Upper lobe of right lung (tissue), 1 donor: ENCODE results near the gene RPH3AL. TPM values are rescaled to one million over a fixed set of nuclear protein-coding genes. Genes with fewer than 3 reads are reported as not detected.

Experiments used
- ATAC-seq: fragments of 200-7000 bp; cut with Tn5 transposase; one replicate; pipeline ENCODE4 v1.9.1; 2020; ENCODE audit warnings: mild to moderate bottlenecking, moderate library complexity
- DNase-seq: peaks from one replicate; pipeline ENCODE4 v3.0.0-alpha.2; 2020
- H3K27ac ChIP-seq: fragments of 200-600 bp; one replicate; pipeline ENCODE4 v1.8.0; 2022
- H3K27me3 ChIP-seq: fragments of 200-600 bp; one replicate; pipeline ENCODE4 v1.8.0; 2022; ENCODE audit warnings: mild to moderate bottlenecking
- H3K36me3 ChIP-seq: fragments of 200-600 bp; one replicate; pipeline ENCODE4 v1.8.0; 2022
- H3K4me1 ChIP-seq: fragments of 200-600 bp; one replicate; pipeline ENCODE4 v1.8.0; 2022
- H3K4me3 ChIP-seq: fragments of 200-600 bp; one replicate; pipeline ENCODE4 v1.8.0; 2022; ENCODE audit warnings: mild to moderate bottlenecking
- H3K9me3 ChIP-seq: fragments of 200-600 bp; one replicate; pipeline ENCODE4 v1.8.0; 2022
- CTCF ChIP-seq: fragments of 200-600 bp; IDR thresholded peaks from one replicate; pipeline ENCODE4 v1.8.0; 2022; ENCODE audit warnings: antibody characterized with exemption
- intact Hi-C: fragments of 100-400 bp; cut with DNase I; formaldehyde crosslinking; loops from one replicate; pipeline ENCODE4 v1.11.0; 2022
- total RNA-seq: library from RNA; stranded (reverse); fragmentation: NEBNext Ultra II Directional; extraction: Animal tissue kit (Norgen Biotek cat#: 25700); gene quantifications from one replicate; pipeline ENCODE4 v1.2.1, GENCODE V29; 2021
- donor health status: DM: no; HTN: yes; CAD: no; lungs with severe emphysema.

Gene RPH3AL
- total RNA-seq, 1 donor from 2014 or later: 33.3 TPM

- intact Hi-C loops: no loop called here
- Histone ChIP-seq H3K4me3 (no peak overlapping the region), H3K27ac (no peak overlapping the region)
Observed at GRCh38 chr17:364766-365165, 12.2 kb upstream of the RPH3AL start.

GRCh38 chr17:364308-364707 is 11.7 kb upstream of the RPH3AL start:
- H3K4me1 ChIP-seq: no peaks in the 10 kb centered on the region
- no peak for TF ChIP-seq CTCF
- no peaks in the 10 kb centered on the region for H3K36me3 ChIP-seq
- H3K27ac ChIP-seq: no peak overlapping the region
- no peaks in the 10 kb centered on the region for H3K9me3 ChIP-seq
- ATAC-seq (no peak), DNase-seq (peak; percentile 50)
- H3K27me3 ChIP-seq: no peaks in the 10 kb centered on the region
- intact Hi-C loops: no loop called here
- no peak overlapping the region for H3K4me3 ChIP-seq

More at GRCh38 chr17:364766-365165, 12.2 kb upstream of the RPH3AL start:
- Histone ChIP-seq H3K9me3 (no peaks in the 10 kb centered on the region), H3K27me3 (no peaks in the 10 kb centered on the region), H3K36me3 (no peaks in the 10 kb centered on the region), H3K4me1 (no peaks in the 10 kb centered on the region)
- ATAC-seq: no peak
- TF ChIP-seq CTCF: no peak
- peak; percentile 16 for DNase-seq

GRCh38 chr17:362721-363120 is 10.1 kb upstream of the RPH3AL start:
- H3K4me3 ChIP-seq: no peak overlapping the region
- intact Hi-C loops: no loop called here

GRCh38 chr17:360092-360750 is 7.6 kb upstream of the RPH3AL start:
- DNase-seq (peak; percentile 37), ATAC-seq (no peak)
- H3K27me3 ChIP-seq: no peaks in the 10 kb centered on the region
- H3K9me3 ChIP-seq: no peaks in the 10 kb centered on the region
- no peaks in the 10 kb centered on the region for H3K4me1 ChIP-seq
- H3K4me3 ChIP-seq: no peak overlapping the region
- TF ChIP-seq CTCF: no peak
- intact Hi-C loops: no loop called here
- no peak overlapping the region for H3K27ac ChIP-seq
- H3K36me3 ChIP-seq: no peaks in the 10 kb centered on the region

More at GRCh38 chr17:362721-363120, 10.1 kb upstream of the RPH3AL start:
- DNase-seq: peak; percentile 39
- no peaks in the 10 kb centered on the region for H3K9me3 ChIP-seq
- no peaks in the 10 kb centered on the region for H3K36me3 ChIP-seq
- ATAC-seq: no peak
- no peak for TF ChIP-seq CTCF
- no peaks in the 10 kb centered on the region for H3K27me3 ChIP-seq
- no peaks in the 10 kb centered on the region for H3K4me1 ChIP-seq
- H3K27ac ChIP-seq: no peak overlapping the region

- TF ChIP-seq CTCF: no peak
- Histone ChIP-seq H3K4me3 (no peak overlapping the region), H3K9me3 (no peaks in the 10 kb centered on the region), H3K36me3 (no peaks in the 10 kb centered on the region), H3K4me1 (peaks cover 7% of the 10 kb centered on the region), H3K27ac (no peak overlapping the region), H3K27me3 (no peaks in the 10 kb centered on the region)
- ATAC-seq: no peak
- intact Hi-C loops: no loop called here
- peak; percentile 61 for DNase-seq
Observed at GRCh38 chr17:358491-359151, 6.0 kb upstream of the RPH3AL start.
